A549 (cell line): ENCODE data around the gene CIAO3. TPM values are rescaled to one million over a fixed set of nuclear protein-coding genes. Genes with fewer than 3 reads are reported as not detected.

Experiments used
- ATAC-seq, 2 experiments: fragments of 200-7000 bp in 1 of 2; fragments of >200 bp in 1 of 2; cut with Nextera tagmentation in 1 of 2; cut with Tn5 transposase in 1 of 2; 3 replicates each; pipeline versions ENCODE4 v1.8.0 to v1.9.1; 2018 to 2020; ENCODE audit warnings: mild to moderate bottlenecking in 1 of 2, moderate library complexity in 1 of 2
- CTCF ChIA-PET: fragments of 300-600 bp; sonication (Branson Sonifier 250); formaldehyde crosslinking; extraction: SDS; loops from one replicate; lab custom pipeline; 2021; ENCODE audit warnings: antibody characterized with exemption, inconsistent platforms; lab: Yijun Ruan, JAX
- POLR2A ChIA-PET: fragments of 350-600 bp; formaldehyde crosslinking; extraction: SDS; loops from one replicate; lab custom pipeline; 2021; ENCODE audit warnings: antibody characterized with exemption, inconsistent platforms; lab: Yijun Ruan, JAX
- DNase-seq, 2 experiments: peaks; one replicate each; pipeline versions ENCODE4 v3.0.0 to v3.0.0-alpha.2; 2011 to 2016; ENCODE audit warnings: low read depth in 1 of 2, low spot score in 1 of 2
- FAIRE-seq: peaks from 2 replicates; lab custom pipeline; 2011; peaks lifted over from hg19 to GRCh38; lab: Jason Lieb, UNC
- H3K27ac ChIP-seq, 2 experiments: fragments of >200 bp; sonication (Bioruptor Twin); formaldehyde crosslinking; 3 replicates each; pipeline ENCODE4 v1.5.1; 2016 to 2017
- H3K4me1 ChIP-seq: fragments of >200 bp; sonication (Bioruptor Twin); formaldehyde crosslinking; 3 replicates; pipeline ENCODE4 v1.6.1; 2016
- H3K4me2 ChIP-seq: fragments of >200 bp; sonication (Bioruptor Twin); formaldehyde crosslinking; 3 replicates; pipeline ENCODE4 v1.6.1; 2016
- H3K4me3 ChIP-seq: fragments of >200 bp; sonication (Bioruptor Twin); formaldehyde crosslinking; 3 replicates; pipeline ENCODE4 v1.5.1; 2016
- H3K9me3 ChIP-seq: fragments of >200 bp; sonication (Bioruptor Twin); formaldehyde crosslinking; 3 replicates; pipeline ENCODE4 v1.6.1; 2016
- BCL3 ChIP-seq: fragments of >200 bp; sonication (Bioruptor Twin); formaldehyde crosslinking; IDR thresholded peaks from 3 replicates; pipeline ENCODE4 v1.6.1; 2016
- CHD4 ChIP-seq: fragments of 200-600 bp; sonication (generic); IDR thresholded peaks from 2 replicates; pipeline ENCODE4 v1.6.1; 2016; ENCODE audit warnings: antibody characterized with exemption, mild to moderate bottlenecking, borderline replicate concordance
- CTCF ChIP-seq: fragments of >200 bp; sonication (Bioruptor Twin); formaldehyde crosslinking; IDR thresholded peaks from 3 replicates; pipeline ENCODE4 v1.5.1; 2016
- EHF ChIP-seq: fragments of 250-450 bp; sonication (Bioruptor Pico); IDR thresholded peaks from 2 replicates; pipeline ENCODE4 v1.5.0; 2020; ENCODE audit warnings: mild to moderate bottlenecking
- EHMT2 ChIP-seq: fragments of 200-600 bp; sonication (generic); IDR thresholded peaks from 2 replicates; pipeline ENCODE4 v1.6.1; 2016; ENCODE audit warnings: antibody characterized with exemption, low read depth, mild to moderate bottlenecking, moderate library complexity
- ESRRA ChIP-seq: fragments of 150-350 bp; IDR thresholded peaks from 2 replicates; pipeline ENCODE4 v1.6.1; 2014; ENCODE audit warnings: mild to moderate bottlenecking, low read length, borderline replicate concordance
- FOSB ChIP-seq: fragments of 250-450 bp; sonication (Bioruptor Pico); IDR thresholded peaks from 2 replicates; pipeline ENCODE4 v1.5.0; 2020; ENCODE audit warnings: mild to moderate bottlenecking, moderate library complexity
- FOSL2 ChIP-seq, 2 experiments: fragments of 450-650 bp in 1 of 2; fragments of >200 bp in 1 of 2; sonication (Bioruptor Twin) in 1 of 2; formaldehyde crosslinking; IDR thresholded peaks; 2 replicates each; pipeline versions ENCODE4 v1.5.0 to v1.6.1; 2016 to 2020; ENCODE audit warnings: mild to moderate bottlenecking in 1 of 2, moderate library complexity in 1 of 2
- GATA3 ChIP-seq: IDR thresholded peaks from 2 replicates; pipeline ENCODE4 v1.6.1; 2012; ENCODE audit warnings: borderline replicate concordance
- HOXB13 ChIP-seq: fragments of 250-450 bp; sonication (Bioruptor Pico); IDR thresholded peaks from 2 replicates; pipeline ENCODE4 v1.5.0; 2020; ENCODE audit warnings: low read depth, mild to moderate bottlenecking, moderate library complexity
- KDM1A ChIP-seq: fragments of 200-600 bp; sonication (generic); IDR thresholded peaks from 2 replicates; pipeline ENCODE4 v1.6.1; 2016; ENCODE audit warnings: low read depth, mild to moderate bottlenecking
- NPAS2 ChIP-seq: fragments of 250-450 bp; sonication (Bioruptor Pico); IDR thresholded peaks from 2 replicates; pipeline ENCODE4 v1.8.0; 2022; ENCODE audit warnings: mild to moderate bottlenecking, moderate library complexity, borderline replicate concordance
- NR3C1 ChIP-seq: fragments of >200 bp; sonication (Bioruptor Twin); formaldehyde crosslinking; IDR thresholded peaks from 3 replicates; pipeline ENCODE4 v1.6.1; 2017
- POLR2A ChIP-seq: IDR thresholded peaks from 2 replicates; pipeline ENCODE4 v1.6.1; 2012; ENCODE audit warnings: mild to moderate bottlenecking, low read length
- POLR2AphosphoS2 ChIP-seq: conservative IDR thresholded peaks from 2 replicates; pipeline ENCODE4 v1.6.1; 2012; ENCODE audit warnings: low read length, improper control_type of control experiment, inconsistent platforms
- RARB ChIP-seq: fragments of 250-450 bp; sonication (Bioruptor Pico); IDR thresholded peaks from 2 replicates; pipeline ENCODE4 v1.8.0; 2021; ENCODE audit warnings: mild to moderate bottlenecking, moderate library complexity
- RFX5 ChIP-seq: fragments of 450-650 bp; IDR thresholded peaks from 2 replicates; pipeline ENCODE4 v1.7.1; 2014; ENCODE audit warnings: antibody characterized with exemption, mild to moderate bottlenecking, moderate library complexity
- TFCP2L1 ChIP-seq: fragments of 250-450 bp; sonication (Bioruptor Pico); IDR thresholded peaks from 2 replicates; pipeline ENCODE4 v1.5.0; 2021; ENCODE audit warnings: mild to moderate bottlenecking
- ZC3H11A ChIP-seq: fragments of 450-650 bp; IDR thresholded peaks from 2 replicates; pipeline ENCODE4 v1.6.1; 2014; ENCODE audit warnings: antibody characterized with exemption, mild to moderate bottlenecking
- ZNF302 ChIP-seq: fragments of 250-450 bp; sonication (Bioruptor Pico); IDR thresholded peaks from 2 replicates; pipeline ENCODE4 v1.9.0; 2021; ENCODE audit warnings: inconsistent platforms, mild to moderate bottlenecking, moderate library complexity
- WGBS: methylation state at CpG from one replicate; pipeline ENCODE4 v1.1.6; 2017; ENCODE audit errors: missing lambda C conversion rate; 5-methylcytosine and 5-hydroxymethylcytosine counted together
- polyA plus RNA-seq, 4 experiments: library from polyadenylated mRNA; depleted of rRNA in 3 of 4; stranded (reverse); fragments of >200 nt; fragmentation: RNase III in 1 of 4; extraction: RNeasy Plus Mini Kit Qiagen cat#74134 plus additional on column Dnase treatment in 1 of 4; gene quantifications; 2 replicates in 3 of 4; 3 replicates in 1 of 4; pipeline ENCODE4 v1.2.3, GENCODE V29; 2011 to 2017
- TF ChIP-seq, protein P1 (sequence below): fragments of >200 bp; sonication (Bioruptor Twin); formaldehyde crosslinking; IDR thresholded peaks from 2 replicates; pipeline ENCODE4 v1.6.1; 2016
- TF ChIP-seq, protein P2 (sequence below): fragments of 450-650 bp; IDR thresholded peaks from 2 replicates; pipeline ENCODE4 v1.6.1; 2014; ENCODE audit warnings: antibody characterized with exemption

CIAO3 gene
- polyA plus RNA-seq, 2 of the 4 experiments (the other 2 are of a cell fraction), result 17.4 to 23.0 TPM

DNA sequence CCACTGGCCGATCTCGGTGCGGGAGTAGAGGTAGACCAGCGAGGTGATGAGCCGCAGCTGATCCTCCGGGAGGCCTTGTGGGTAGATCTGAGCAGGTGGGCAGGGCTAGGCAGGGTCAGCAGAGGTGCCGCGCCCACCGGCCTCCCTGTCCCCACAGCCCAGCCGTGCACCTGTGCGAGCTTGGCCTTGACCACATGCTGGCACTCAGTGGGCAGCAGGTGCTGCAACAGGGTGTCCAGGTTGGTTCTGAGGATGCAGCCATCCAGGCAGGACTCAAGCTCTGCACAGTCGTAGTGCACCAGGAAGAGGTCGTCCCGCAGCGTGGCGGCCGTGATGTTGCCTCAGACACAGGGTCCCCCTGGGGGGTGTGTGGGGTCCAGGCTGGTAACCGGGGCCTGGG, 32.2 kb upstream of the CIAO3 start:
- CTCF ChIA-PET, result interaction anchor here (1.2 to 15.8 kb wide), 8 partner anchors 8 to 58 kb away, joined by 3 to 105 read pairs (median 6); partner anchors contain the start of genes CHTF18, CIAO3, METRN and MSLN
- Histone ChIP-seq H3K4me2 (no peak overlapping the region), H3K9me3 (no peaks in the 10 kb centered on the region), H3K4me1 (peaks cover 7% of the 10 kb centered on the region), H3K27ac (no peak overlapping the region), H3K4me3 (no peak overlapping the region)
- 88% methylated on average over 18 of the region's 18 CpGs for WGBS
- ATAC-seq, result no peak
- TF ChIP-seq NR3C1, result no peak
- TF ChIP-seq ESRRA, result no peak
- TF ChIP-seq KDM1A, result no peak
- no peak for TF ChIP-seq FOSB (CRISPR knock-in tag)
- no peak for TF ChIP-seq RARB
- TF ChIP-seq TFCP2L1 (CRISPR knock-in tag), result no peak
- TF ChIP-seq POLR2A, result no peak
- no peak for TF ChIP-seq GATA3
- no peak for TF ChIP-seq EHMT2
- TF ChIP-seq, protein P1, sequence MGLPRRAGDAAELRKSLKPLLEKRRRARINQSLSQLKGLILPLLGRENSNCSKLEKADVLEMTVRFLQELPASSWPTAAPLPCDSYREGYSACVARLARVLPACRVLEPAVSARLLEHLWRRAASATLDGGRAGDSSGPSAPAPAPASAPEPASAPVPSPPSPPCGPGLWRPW, result no peak
- no peak for TF ChIP-seq EHF (CRISPR knock-in tag)
- TF ChIP-seq CTCF, result no peak
- no peak for TF ChIP-seq FOSL2 (IDR thresholded peaks at IDR 0.05)
- no peak for TF ChIP-seq FOSL2 (CRISPR knock-in tag; IDR thresholded peaks at IDR 0.05)
- DNase-seq, result no peak
- POLR2A ChIA-PET, result interaction anchor here (1.3 kb wide), 1 partner anchor 16 kb away, joined by 3 read pairs; the partner anchor contains the start of genes CHTF18 and RPUSD1
- no peak for FAIRE-seq

- H3K4me2 ChIP-seq, result no peak overlapping the region
- H3K4me1 ChIP-seq, result peaks cover 7% of the 10 kb centered on the region
- no peaks in the 10 kb centered on the region for H3K9me3 ChIP-seq
- POLR2A ChIA-PET, result no interaction called here
- no peak for DNase-seq
- FAIRE-seq, result no peak
- TF ChIP-seq ZC3H11A (no peak), HOXB13 (CRISPR knock-in tag) (no peak)
- whole genome bisulfite sequencing, result no CpG with 5 or more reads among the region's 13 CpGs
- no peak for ATAC-seq
- no peak overlapping the region for H3K27ac ChIP-seq
- H3K4me3 ChIP-seq, result no peak overlapping the region
- CTCF ChIA-PET, result interaction anchor here (0.9 to 15.8 kb wide), 5 partner anchors 10 to 29 kb away, joined by 3 to 105 read pairs (median 4); partner anchors contain the start of genes CHTF18, CIAO3, MSLN and RPUSD1
Measured at GRCh38 chr16:770411-770810, 29.6 kb upstream of the CIAO3 start.

- no peak overlapping the region for H3K4me3 ChIP-seq
- FAIRE-seq (no peak), ATAC-seq (no peak), DNase-seq (no peak)
- H3K4me2 ChIP-seq, result no peak overlapping the region
- peaks cover 7% of the 10 kb centered on the region for H3K4me1 ChIP-seq
- 90% methylated on average over 13 of the region's 19 CpGs for WGBS
- POLR2A ChIA-PET, result no interaction called here
- CTCF ChIA-PET, result interaction anchor here (0.9 to 15.8 kb wide), 5 partner anchors 9 to 29 kb away, joined by 3 to 105 read pairs (median 4); partner anchors contain the start of genes CHTF18, CIAO3, MSLN and RPUSD1
- no peaks in the 10 kb centered on the region for H3K9me3 ChIP-seq
- no peak overlapping the region for H3K27ac ChIP-seq
- TF ChIP-seq BCL3 (no peak), GATA3 (no peak)
Measured at GRCh38 chr16:769934-770333, 29.1 kb upstream of the CIAO3 start.

GRCh38 chr16:769184-769784, 28.5 kb upstream of the CIAO3 start:
- Histone ChIP-seq H3K4me3 (no peak overlapping the region), H3K27ac (0 out of 6 replicates have a peak overlapping the region, but pooled peaks of 1 of the 2 experiments have one; percentile 40), H3K4me1 (peaks cover 7% of the 10 kb centered on the region), H3K9me3 (no peaks in the 10 kb centered on the region), H3K4me2 (no peak overlapping the region)
- DNase-seq (no peak), ATAC-seq (peak in 1 of 2 experiments; percentile 16; a peak in 2 of 6 replicates), FAIRE-seq (no peak)
- 83% methylated on average over 9 of the region's 20 CpGs for WGBS
- POLR2A ChIA-PET, result no interaction called here
- CTCF ChIA-PET, result interaction anchor here (1.3 to 15.8 kb wide), 3 partner anchors 17 to 28 kb away, joined by 4 to 105 read pairs (median 6); partner anchors contain the start of genes CHTF18, CIAO3 and RPUSD1
- TF ChIP-seq, protein P1, result no peak
- TF ChIP-seq POLR2AphosphoS2 (no peak), GATA3 (no peak), RFX5 (no peak), ZNF302 (CRISPR knock-in tag) (no peak), NPAS2 (CRISPR knock-in tag) (no peak), CHD4 (no peak)
- TF ChIP-seq, protein P2, sequence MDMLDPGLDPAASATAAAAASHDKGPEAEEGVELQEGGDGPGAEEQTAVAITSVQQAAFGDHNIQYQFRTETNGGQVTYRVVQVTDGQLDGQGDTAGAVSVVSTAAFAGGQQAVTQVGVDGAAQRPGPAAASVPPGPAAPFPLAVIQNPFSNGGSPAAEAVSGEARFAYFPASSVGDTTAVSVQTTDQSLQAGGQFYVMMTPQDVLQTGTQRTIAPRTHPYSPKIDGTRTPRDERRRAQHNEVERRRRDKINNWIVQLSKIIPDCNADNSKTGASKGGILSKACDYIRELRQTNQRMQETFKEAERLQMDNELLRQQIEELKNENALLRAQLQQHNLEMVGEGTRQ, result no peak
